Endodermal cell (in vitro differentiated cells): ENCODE measurements around the gene ZC3H12D. TPM values are rescaled to one million over a fixed set of nuclear protein-coding genes. Genes with fewer than 3 reads are reported as not detected.
"Not testable (repeated sequence)": the region's sequence is repeated elsewhere in the genome, so short reads cannot be mapped to it uniquely, and the experiment has no call there.

ENCODE experiments used
- DNase-seq: peaks from one replicate; pipeline ENCODE4 v3.0.0-alpha.2; 2017
- H3K27ac ChIP-seq: 2 replicates; pipeline ENCODE4 v1.5.1; 2013; ENCODE audit warnings: mild to moderate bottlenecking, low read depth, low read length, moderate library complexity
- H3K27me3 ChIP-seq: 2 replicates; pipeline ENCODE4 v1.6.1; 2013; ENCODE audit warnings: mild to moderate bottlenecking, low read length, moderate library complexity; ENCODE audit not compliant: insufficient read depth, control insufficient read depth, poor library complexity, severe bottlenecking
- H3K36me3 ChIP-seq: 2 replicates; pipeline ENCODE4 v1.7.0; 2013; ENCODE audit warnings: mild to moderate bottlenecking, low read length, moderate library complexity; ENCODE audit not compliant: control insufficient read depth, insufficient read depth
- H3K4me1 ChIP-seq: one replicate; pipeline ENCODE4 v1.7.0; 2013; ENCODE audit warnings: low read length; ENCODE audit not compliant: control insufficient read depth, insufficient read depth
- H3K4me3 ChIP-seq: 2 replicates; pipeline ENCODE4 v1.5.1; 2013; ENCODE audit warnings: mild to moderate bottlenecking, low read length, moderate library complexity
- H3K9ac ChIP-seq: 2 replicates; pipeline ENCODE4 v1.6.1; 2013; ENCODE audit warnings: mild to moderate bottlenecking, low read length, moderate library complexity; ENCODE audit not compliant: poor library complexity, severe bottlenecking; ENCODE audit errors: extremely low read depth
- H3K9me3 ChIP-seq: 2 replicates; pipeline ENCODE4 v1.6.1; 2013; ENCODE audit warnings: mild to moderate bottlenecking, low read length, moderate library complexity; ENCODE audit not compliant: control insufficient read depth
- H3K27ac Mint-ChIP-seq: 2 replicates; pipeline ENCODE4 v1.8.0; 2020; ENCODE audit warnings: mixed read lengths
- H3K27me3 Mint-ChIP-seq: 2 replicates; pipeline ENCODE4 v1.8.0; 2021; ENCODE audit warnings: mild to moderate bottlenecking, mixed read lengths; ENCODE audit not compliant: insufficient read depth
- H3K36me3 Mint-ChIP-seq: 2 replicates; pipeline ENCODE4 v1.8.0; 2020; ENCODE audit warnings: low read depth, mixed read lengths
- H3K4me1 Mint-ChIP-seq: 2 replicates; pipeline ENCODE4 v1.8.0; 2020; ENCODE audit warnings: mixed read lengths
- H3K4me3 Mint-ChIP-seq: 2 replicates; pipeline ENCODE4 v1.8.0; 2020; ENCODE audit warnings: mild to moderate bottlenecking, moderate library complexity, mixed read lengths
- H3K9me3 Mint-ChIP-seq: 2 replicates; pipeline ENCODE4 v1.8.0; 2020; ENCODE audit warnings: mild to moderate bottlenecking, mixed read lengths
- CTCF ChIP-seq: fragments of 200-600 bp; sonication (generic); conservative IDR thresholded peaks from 2 replicates; pipeline ENCODE4 v1.5.0; 2021; ENCODE audit warnings: antibody characterized with exemption, mild to moderate bottlenecking
- WGBS, 2 experiments: methylation state at CpG; one replicate each; pipeline versions ENCODE4 v1.1.5 to v1.1.7; 2013; ENCODE audit warnings: missing lambda C conversion rate in 2 of 2, mixed read lengths in 1 of 2; ENCODE audit not compliant: insufficient coverage in 1 of 2, insufficient read length in 1 of 2; 5-methylcytosine and 5-hydroxymethylcytosine counted together
- total RNA-seq, 2 donors: library from RNA; stranded (reverse); fragmentation: NEBNext Ultra II Directional in 1 of 2; extraction: Animal tissue kit (Norgen Biotek cat#: 25700) in 1 of 2; gene quantifications; 2 replicates in 1 of 2; 3 replicates in 1 of 2; pipeline ENCODE4 v1.2.1, GENCODE V29; 2021

Gene ZC3H12D
- total RNA-seq, 2 donors from 2014 or later, result 0.20 to 0.42 TPM

- no peak for TF ChIP-seq CTCF
- 93 to 95% methylated on average over 7 of the region's 7 CpGs for WGBS, 2 experiments
- Histone ChIP-seq H3K9ac (no peak overlapping the region), H3K9me3 (no peaks in the 10 kb centered on the region), H3K27me3 (peaks cover 13% of the 10 kb centered on the region), H3K4me1 (no peaks in the 10 kb centered on the region), H3K4me3 (no peak overlapping the region), H3K27ac (no peak overlapping the region), H3K36me3 (no peaks in the 10 kb centered on the region)
- Mint-ChIP-seq H3K4me3 (no peak overlapping the region), H3K4me1 (peaks cover 7% of the 10 kb centered on the region), H3K27me3 (peaks cover 23% of the 10 kb centered on the region), H3K27ac (no peak overlapping the region), H3K36me3 (no peaks in the 10 kb centered on the region), H3K9me3 (no peaks in the 10 kb centered on the region)
- peak; percentile 42 for DNase-seq
Observed at GRCh38 chr6:149445573-149445972, 39.2 kb downstream of the ZC3H12D start.

GRCh38 chr6:149445095-149445466 lies 39.7 kb downstream of the ZC3H12D start:
- no peak overlapping the region for H3K27ac ChIP-seq
- H3K9me3 Mint-ChIP-seq, result no peaks in the 10 kb centered on the region
- no peaks in the 10 kb centered on the region for H3K36me3 ChIP-seq
- no peaks in the 10 kb centered on the region for H3K4me1 ChIP-seq
- H3K27me3 ChIP-seq, result peaks cover 8% of the 10 kb centered on the region
- no peak overlapping the region for H3K4me3 ChIP-seq
- no peak overlapping the region for H3K27ac Mint-ChIP-seq
- no peak overlapping the region for H3K9ac ChIP-seq
- WGBS, 2 experiments, result 95 to 96% methylated on average over 4 to 6 of the region's 6 CpGs
- H3K4me1 Mint-ChIP-seq, result peaks cover 7% of the 10 kb centered on the region
- H3K36me3 Mint-ChIP-seq, result no peaks in the 10 kb centered on the region
- H3K4me3 Mint-ChIP-seq, result no peak overlapping the region
- no peak for TF ChIP-seq CTCF
- DNase-seq, result no peak
- peaks cover 18% of the 10 kb centered on the region for H3K27me3 Mint-ChIP-seq
- no peaks in the 10 kb centered on the region for H3K9me3 ChIP-seq

GRCh38 chr6:149444360-149445094 lies 40.3 kb downstream of the ZC3H12D start:
- H3K4me3 Mint-ChIP-seq, H3K4me1 ChIP-seq, H3K36me3 ChIP-seq, H3K27ac Mint-ChIP-seq, H3K4me1 Mint-ChIP-seq, H3K9ac ChIP-seq, H3K9me3 Mint-ChIP-seq, H3K4me3 ChIP-seq, DNase-seq, H3K36me3 Mint-ChIP-seq, H3K27ac ChIP-seq, H3K9me3 ChIP-seq, H3K27me3 ChIP-seq: not testable (repeated sequence)
- H3K27me3 Mint-ChIP-seq, result peaks cover 12% of the 10 kb centered on the region
- WGBS, 2 experiments, result 87 to 91% methylated on average over 3 of the region's 3 CpGs
